Progenitor cell of endocrine pancreas (in vitro differentiated cells): ENCODE data around the gene PARD6B. TPM values are rescaled to one million over a fixed set of nuclear protein-coding genes. Genes with fewer than 3 reads are reported as not detected.

Experiments used
- DNase-seq: peaks from one replicate; pipeline ENCODE4 v3.0.0; 2021; ENCODE audit warnings: low spot score; ENCODE audit not compliant: unreplicated experiment
- H3K27ac Mint-ChIP-seq: 2 replicates; pipeline ENCODE4 v1.8.0; 2021; ENCODE audit warnings: mild to moderate bottlenecking, moderate library complexity, mixed read lengths
- H3K27me3 Mint-ChIP-seq: 2 replicates; pipeline ENCODE4 v1.8.0; 2021; ENCODE audit warnings: mixed read lengths
- H3K36me3 Mint-ChIP-seq: 2 replicates; pipeline ENCODE4 v1.8.0; 2022; ENCODE audit warnings: mixed read lengths; ENCODE audit not compliant: insufficient read depth
- H3K4me1 Mint-ChIP-seq: 2 replicates; pipeline ENCODE4 v1.8.0; 2021; ENCODE audit warnings: low read depth, mixed read lengths
- H3K4me3 Mint-ChIP-seq: 2 replicates; pipeline ENCODE4 v1.8.0; 2021; ENCODE audit warnings: low read depth, mild to moderate bottlenecking, moderate library complexity, mixed read lengths
- H3K9me3 Mint-ChIP-seq: 2 replicates; pipeline ENCODE4 v1.8.0; 2021; ENCODE audit warnings: low read depth, mixed read lengths
- CTCF ChIP-seq: fragments of 200-600 bp; sonication (generic); IDR thresholded peaks from one replicate; pipeline ENCODE4 v1.5.0; 2021; ENCODE audit warnings: antibody characterized with exemption, mild to moderate bottlenecking; ENCODE audit not compliant: unreplicated experiment
- total RNA-seq: library from RNA; stranded (reverse); gene quantifications from 2 replicates; pipeline ENCODE4 v1.2.1, GENCODE V29; 2021

Gene PARD6B
- total RNA-seq, 1 donor from 2014 or later = 29.7 TPM

- Mint-ChIP-seq H3K4me3 (no peak overlapping the region), H3K27ac (no peak overlapping the region), H3K36me3 (no peaks in the 10 kb centered on the region), H3K4me1 (peaks cover 4% of the 10 kb centered on the region), H3K9me3 (no peaks in the 10 kb centered on the region), H3K27me3 (peaks cover 4% of the 10 kb centered on the region)
- no peak for DNase-seq
- no peak for TF ChIP-seq CTCF
Measured at GRCh38 chr20:50715694-50716093, 15.7 kb upstream of the PARD6B start.

GRCh38 chr20:50716518-50716917, 14.9 kb upstream of the PARD6B start:
- no peaks in the 10 kb centered on the region for H3K4me1 Mint-ChIP-seq
- H3K27me3 Mint-ChIP-seq = peaks cover 4% of the 10 kb centered on the region

GRCh38 chr20:50717312-50717711, 14.1 kb upstream of the PARD6B start:
- no peaks in the 10 kb centered on the region for H3K4me1 Mint-ChIP-seq
- no peak for DNase-seq
- H3K27ac Mint-ChIP-seq = no peak overlapping the region
- H3K36me3 Mint-ChIP-seq = no peaks in the 10 kb centered on the region
- H3K9me3 Mint-ChIP-seq = no peaks in the 10 kb centered on the region
- TF ChIP-seq CTCF = no peak
- H3K4me3 Mint-ChIP-seq = no peak overlapping the region
- peaks cover 4% of the 10 kb centered on the region for H3K27me3 Mint-ChIP-seq

More at GRCh38 chr20:50716518-50716917, 14.9 kb upstream of the PARD6B start:
- no peak for TF ChIP-seq CTCF
- H3K27ac Mint-ChIP-seq = no peak overlapping the region
- DNase-seq = no peak
- H3K36me3 Mint-ChIP-seq = no peaks in the 10 kb centered on the region
- H3K9me3 Mint-ChIP-seq = no peaks in the 10 kb centered on the region
- H3K4me3 Mint-ChIP-seq = no peak overlapping the region

GRCh38 chr20:50717974-50718761, 13.2 kb upstream of the PARD6B start:
- Mint-ChIP-seq H3K27ac (no peak overlapping the region), H3K36me3 (no peaks in the 10 kb centered on the region), H3K9me3 (no peaks in the 10 kb centered on the region), H3K4me1 (no peaks in the 10 kb centered on the region), H3K4me3 (no peak overlapping the region), H3K27me3 (peaks cover 4% of the 10 kb centered on the region)
- no peak for DNase-seq
- TF ChIP-seq CTCF = no peak

- no peak overlapping the region for H3K27ac Mint-ChIP-seq
- H3K27me3 Mint-ChIP-seq = no peaks in the 10 kb centered on the region
- H3K9me3 Mint-ChIP-seq = no peaks in the 10 kb centered on the region
- no peak overlapping the region for H3K4me3 Mint-ChIP-seq
- no peaks in the 10 kb centered on the region for H3K4me1 Mint-ChIP-seq
- no peak for DNase-seq
- no peaks in the 10 kb centered on the region for H3K36me3 Mint-ChIP-seq
- TF ChIP-seq CTCF = no peak
Measured at GRCh38 chr20:50719328-50719727, 12.1 kb upstream of the PARD6B start.
